CD1c-positive myeloid dendritic cell (primary cell): ENCODE results near the gene EPHB1.
"Not testable (repeated sequence)": the region's sequence is repeated elsewhere in the genome, so short reads cannot be mapped to it uniquely, and the experiment has no call there.

Experiments
- DNase-seq: peaks from one replicate; pipeline ENCODE4 v3.0.0-alpha.2; 2016; ENCODE audit errors: extremely low spot score

Gene EPHB1

GRCh38 chr3:135083179-135083578 is 288.1 kb downstream of the EPHB1 start:
- DNase-seq: no peak

- no peak for DNase-seq
These were observed 288.7 kb downstream of the EPHB1 start for GRCh38 chr3:135083756-135084155.

DNA sequence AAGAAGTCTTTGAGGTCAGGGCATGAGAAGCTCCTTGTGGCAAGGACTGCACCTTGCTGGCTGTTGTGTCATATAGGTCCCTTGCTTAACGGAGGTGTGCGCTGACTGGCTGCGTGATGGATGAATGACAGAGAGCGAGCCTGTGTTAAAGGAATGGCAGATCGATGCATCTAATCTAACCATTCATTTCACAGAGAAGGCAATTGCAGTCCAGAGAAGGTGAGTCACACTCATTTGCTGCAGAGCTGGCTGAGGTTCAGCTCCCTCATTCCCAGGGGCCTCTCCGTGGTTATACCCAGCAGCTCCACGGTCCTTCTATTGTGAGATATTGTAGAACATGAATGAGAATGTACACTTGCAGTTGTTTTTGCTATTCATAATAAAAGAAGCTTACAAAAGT is 289.3 kb downstream of the EPHB1 start:
- DNase-seq: no peak

GRCh38 chr3:135084976-135085375 is 289.9 kb downstream of the EPHB1 start:
- no peak for DNase-seq

DNA sequence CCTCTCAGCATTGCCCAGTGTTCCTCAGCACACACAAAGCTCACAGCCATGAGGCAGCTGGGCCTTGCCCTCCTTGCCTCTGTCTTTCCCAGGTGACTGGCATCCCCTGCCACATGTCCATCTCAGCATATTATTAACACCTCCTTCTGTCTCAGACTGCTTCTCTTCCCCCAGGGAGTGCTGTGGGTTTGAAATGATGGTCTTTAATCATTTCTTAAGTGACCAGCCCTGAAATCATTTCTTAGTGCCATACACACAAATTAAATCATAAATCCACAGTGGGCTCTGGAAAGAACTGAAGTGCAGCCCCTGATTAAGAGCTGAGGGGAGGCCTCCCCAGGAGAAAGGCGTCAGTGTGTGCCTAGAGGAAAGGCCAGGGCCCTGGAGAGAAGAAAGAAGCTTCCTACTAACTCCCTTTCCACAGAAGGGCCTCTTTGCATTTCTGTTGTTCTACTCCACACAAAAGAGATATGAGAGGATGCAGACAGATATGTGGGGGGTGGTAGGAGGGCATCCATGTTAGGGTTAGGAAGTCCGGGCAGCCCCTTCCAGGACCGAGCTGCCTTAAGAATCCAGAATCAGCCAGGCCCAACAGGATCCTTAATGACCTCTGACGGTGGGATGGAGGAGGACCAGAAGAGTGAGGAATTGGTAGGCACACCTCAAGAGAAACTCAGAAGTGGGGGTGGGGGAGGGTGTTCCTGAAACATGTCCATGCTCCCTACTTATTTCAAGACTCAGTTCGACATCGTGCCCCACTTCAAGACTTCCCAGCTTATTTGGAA is 290.8 kb downstream of the EPHB1 start:
- no peak for DNase-seq

DNA sequence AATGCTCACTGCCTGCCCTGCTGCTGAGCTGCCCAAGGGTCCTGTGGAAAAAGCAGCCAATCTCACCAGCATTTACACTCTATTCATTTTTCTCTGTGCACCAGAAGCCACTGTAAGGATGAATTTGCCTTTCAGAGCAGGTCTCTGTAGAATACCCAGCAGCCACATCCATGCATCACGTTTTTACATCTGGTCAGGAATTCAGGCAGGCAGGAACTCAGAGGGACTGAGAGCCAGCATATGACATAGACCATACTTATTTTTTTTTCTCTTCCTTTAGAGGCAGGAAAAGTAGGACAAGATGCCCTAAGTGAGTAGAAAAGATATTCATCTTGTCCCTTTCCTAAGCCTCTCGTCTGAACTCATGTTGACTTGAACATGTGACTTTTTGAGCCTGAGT is 292.7 kb downstream of the EPHB1 start:
- DNase-seq: no peak

GRCh38 chr3:135089451-135089850 is 294.4 kb downstream of the EPHB1 start:
- DNase-seq: no peak

- DNase-seq: no peak
These were observed 295.1 kb downstream of the EPHB1 start for GRCh38 chr3:135090020-135090717.

GRCh38 chr3:135091946-135092345 is 296.9 kb downstream of the EPHB1 start:
- no peak for DNase-seq

DNA sequence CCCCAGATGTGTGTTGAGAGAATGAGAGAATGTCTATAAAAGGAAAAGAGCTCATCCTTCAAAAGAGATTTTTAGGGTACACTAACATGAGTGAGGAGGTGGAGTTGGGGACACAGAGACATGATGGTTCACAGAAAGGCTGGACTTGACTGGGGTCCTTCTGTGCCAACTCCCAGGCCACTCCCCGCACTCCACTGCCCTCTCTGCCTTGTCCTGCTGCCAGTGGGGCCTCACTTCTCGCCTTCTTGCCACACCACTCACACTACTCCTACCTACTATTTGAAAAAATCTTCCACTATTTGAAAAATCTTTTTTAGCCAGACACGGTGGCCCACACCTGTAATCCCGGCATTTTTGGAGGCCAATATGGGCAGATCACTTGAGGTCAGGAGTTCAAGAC is 298.1 kb downstream of the EPHB1 start:
- DNase-seq: no peak

GRCh38 chr3:135097276-135097946 is 302.4 kb downstream of the EPHB1 start:
- no peak for DNase-seq

GRCh38 chr3:135099734-135100355 is 304.8 kb downstream of the EPHB1 start:
- no peak for DNase-seq

GRCh38 chr3:135100366-135100765 is 305.3 kb downstream of the EPHB1 start:
- DNase-seq: no peak

GRCh38 chr3:135103917-135104316 is 308.9 kb downstream of the EPHB1 start:
- no peak for DNase-seq

DNA sequence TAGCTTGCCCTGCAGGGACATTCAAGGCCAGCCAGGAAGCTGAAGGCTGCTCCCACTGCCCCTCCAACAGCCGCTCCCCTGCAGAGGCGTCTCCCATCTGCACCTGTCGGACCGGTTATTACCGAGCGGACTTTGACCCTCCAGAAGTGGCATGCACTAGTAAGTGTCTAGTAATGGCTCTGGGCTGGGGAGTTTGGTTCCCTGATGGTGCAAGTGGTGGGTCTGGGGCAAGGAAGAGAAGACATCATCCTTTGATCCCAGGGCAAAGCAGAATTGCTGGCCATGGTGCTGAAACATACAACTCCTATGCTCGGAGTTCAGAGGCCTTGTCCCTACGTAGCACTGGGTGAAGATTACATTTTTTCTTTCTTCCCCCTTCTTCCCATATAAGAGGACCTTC is 311.4 kb downstream of the EPHB1 start:
- no peak for DNase-seq

GRCh38 chr3:135107043-135107442 is 312.0 kb downstream of the EPHB1 start:
- no peak for DNase-seq

GRCh38 chr3:135109681-135110080 is 314.6 kb downstream of the EPHB1 start:
- no peak for DNase-seq

- DNase-seq: not testable (repeated sequence)
These were observed 319.5 kb downstream of the EPHB1 start for GRCh38 chr3:135114551-135114950.

DNA sequence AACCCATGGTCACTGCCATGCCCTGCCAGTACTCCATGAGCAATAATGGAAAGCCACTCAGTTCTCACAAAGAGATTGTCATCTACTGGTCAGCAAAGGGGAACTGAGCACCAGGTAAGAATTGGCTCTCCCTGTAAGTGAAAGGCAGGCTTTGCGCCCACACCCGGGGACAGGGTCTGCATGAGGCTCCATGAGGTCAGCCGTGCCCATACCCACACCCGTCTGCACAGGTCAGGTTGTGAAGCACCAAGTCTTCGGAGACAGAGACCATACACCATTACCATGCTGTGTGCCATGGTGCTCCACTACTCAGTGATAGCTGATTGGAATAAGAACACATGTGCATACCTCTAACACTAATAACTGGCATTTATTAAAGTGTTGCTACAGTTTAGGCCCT is 322.9 kb downstream of the EPHB1 start:
- DNase-seq: no peak

DNA sequence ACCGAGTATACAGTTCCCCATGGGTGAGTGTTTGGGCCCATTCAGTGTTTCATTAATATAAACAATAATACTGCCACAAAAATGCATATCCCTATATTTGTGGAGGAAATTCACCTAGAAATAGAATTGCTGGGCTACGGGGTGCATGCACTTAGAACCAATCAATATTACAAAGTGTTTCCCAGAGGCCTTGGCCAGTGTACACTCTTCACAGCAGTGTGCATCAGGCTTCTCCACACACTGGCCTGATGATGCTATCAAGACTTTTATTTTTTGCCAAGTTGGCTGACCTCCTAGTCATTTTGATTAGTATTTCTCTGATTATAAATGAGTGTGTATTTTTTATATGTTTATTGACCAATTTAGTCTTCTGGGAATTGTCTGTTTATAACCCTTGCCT is 323.7 kb downstream of the EPHB1 start:
- no peak for DNase-seq

DNA sequence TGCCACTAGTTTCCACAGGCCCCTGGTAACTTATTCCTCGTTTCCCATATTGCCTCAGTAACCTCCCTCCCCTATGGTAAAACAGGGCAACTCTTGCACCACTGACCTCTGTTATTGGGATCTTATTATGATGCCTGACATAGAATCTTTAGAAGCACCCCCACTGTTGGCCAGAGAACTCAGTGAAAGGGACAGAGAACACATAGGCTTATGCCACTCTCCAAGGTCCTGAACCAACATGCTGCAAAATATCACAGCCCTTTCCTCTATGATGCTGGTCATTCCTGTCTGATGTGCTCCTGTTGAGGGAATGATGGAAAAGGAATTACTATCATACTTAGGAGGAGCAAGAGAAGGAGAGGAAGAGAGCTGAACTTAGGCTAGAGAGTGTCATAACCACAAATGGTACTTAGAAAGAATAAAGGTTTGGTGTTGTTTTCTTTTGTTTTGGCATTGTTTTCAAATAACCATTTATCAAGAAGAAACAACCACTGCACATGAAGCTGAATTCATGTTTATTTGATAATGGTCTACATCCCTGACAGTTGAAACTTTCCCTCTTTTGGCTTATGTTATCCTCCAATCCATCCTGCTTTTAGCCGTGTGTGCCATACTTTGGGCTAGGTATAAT is 330.2 kb downstream of the EPHB1 start:
- no peak for DNase-seq

DNA sequence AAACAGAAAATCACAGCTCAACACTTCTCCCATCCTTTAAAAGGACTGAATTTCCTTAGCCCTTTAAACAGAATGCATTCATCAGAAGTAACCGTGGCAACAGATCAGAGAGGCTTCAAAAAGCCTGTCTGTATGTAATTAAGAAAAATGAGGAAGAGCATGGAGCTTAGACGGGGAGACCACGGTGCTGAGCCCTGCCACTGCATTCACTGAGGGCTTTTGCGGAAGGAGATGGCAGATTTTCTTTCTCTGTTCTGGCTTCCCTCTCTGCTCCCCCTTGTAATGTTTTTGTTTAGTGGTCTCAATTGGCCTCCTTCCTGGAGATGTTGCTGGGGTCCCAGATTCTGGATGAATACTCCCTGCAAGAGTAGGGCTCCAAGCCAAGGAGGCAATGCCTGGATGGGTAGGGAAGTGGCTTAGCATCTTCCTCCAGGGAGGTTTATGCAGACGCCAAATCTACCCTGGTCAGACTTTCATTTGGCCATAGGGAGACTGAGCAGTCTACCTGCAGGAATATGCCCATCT is 332.9 kb downstream of the EPHB1 start:
- no peak for DNase-seq
